PFSK-1 (cell line): Measurements from ENCODE around the gene RFTN1.

ENCODE experiments used
- FOXP2 ChIP-seq: optimal IDR thresholded peaks from 2 replicates; pipeline ENCODE3; 2011; ENCODE audit warnings: borderline replicate concordance, control low read depth, inconsistent platforms; ENCODE audit not compliant: insufficient read depth; ENCODE audit errors: extremely low read length, extremely low read depth
- POLR2AphosphoS5 ChIP-seq: IDR thresholded peaks from 2 replicates; pipeline ENCODE4 v1.6.1; 2012; ENCODE audit warnings: low read depth, mild to moderate bottlenecking, control low read depth, low read length, moderate library complexity
- REST ChIP-seq, 2 experiments: IDR thresholded peaks; 2 replicates each; pipeline versions ENCODE4 v1.6.1 to v1.8.0; 2011 to 2012; ENCODE audit warnings: low read depth in 2 of 2, low read length in 2 of 2, control low read depth in 1 of 2, inconsistent platforms in 1 of 2, mild to moderate bottlenecking in 1 of 2, moderate library complexity in 1 of 2; ENCODE audit not compliant: insufficient read depth in 1 of 2
- SIN3A ChIP-seq: IDR thresholded peaks from 2 replicates; pipeline ENCODE4 v1.6.1; 2012; ENCODE audit warnings: mild to moderate bottlenecking, low read length, moderate library complexity, borderline replicate concordance; ENCODE audit not compliant: insufficient read depth
- TAF1 ChIP-seq: IDR thresholded peaks from 2 replicates; pipeline ENCODE4 v1.6.1; 2012; ENCODE audit warnings: low read length, control low read depth, borderline replicate concordance; ENCODE audit not compliant: insufficient read depth

RFTN1 gene

GRCh38 chr3:16482770-16483531 lies 30.5 kb downstream of the RFTN1 start:
- no peak for TF ChIP-seq POLR2AphosphoS5
- no peak for TF ChIP-seq SIN3A
- TF ChIP-seq FOXP2: no peak
- no peak for TF ChIP-seq REST (IDR thresholded peaks at IDR 0.05; ENCODE audit: insufficient read depth in 1 of 2, low read depth in 2 of 2, low read length in 2 of 2)
- no peak for TF ChIP-seq TAF1

- TF ChIP-seq FOXP2: no peak
- no peak for TF ChIP-seq TAF1
These were observed 31.2 kb downstream of the RFTN1 start for GRCh38 chr3:16482194-16482769.

GRCh38 chr3:16481546-16481897 lies 32.0 kb downstream of the RFTN1 start:
- no peak for TF ChIP-seq TAF1
- TF ChIP-seq REST (IDR thresholded peaks at IDR 0.05; ENCODE audit: insufficient read depth in 1 of 2, low read depth in 2 of 2, low read length in 2 of 2): no peak
- no peak for TF ChIP-seq FOXP2
- TF ChIP-seq POLR2AphosphoS5: no peak
- no peak for TF ChIP-seq SIN3A

- no peak for TF ChIP-seq FOXP2
- TF ChIP-seq REST (IDR thresholded peaks at IDR 0.05; ENCODE audit: insufficient read depth in 1 of 2, low read depth in 2 of 2, low read length in 2 of 2): no peak
- no peak for TF ChIP-seq SIN3A
- TF ChIP-seq TAF1: no peak
- TF ChIP-seq POLR2AphosphoS5: no peak
These were observed 32.5 kb downstream of the RFTN1 start for GRCh38 chr3:16480861-16481545.

DNA sequence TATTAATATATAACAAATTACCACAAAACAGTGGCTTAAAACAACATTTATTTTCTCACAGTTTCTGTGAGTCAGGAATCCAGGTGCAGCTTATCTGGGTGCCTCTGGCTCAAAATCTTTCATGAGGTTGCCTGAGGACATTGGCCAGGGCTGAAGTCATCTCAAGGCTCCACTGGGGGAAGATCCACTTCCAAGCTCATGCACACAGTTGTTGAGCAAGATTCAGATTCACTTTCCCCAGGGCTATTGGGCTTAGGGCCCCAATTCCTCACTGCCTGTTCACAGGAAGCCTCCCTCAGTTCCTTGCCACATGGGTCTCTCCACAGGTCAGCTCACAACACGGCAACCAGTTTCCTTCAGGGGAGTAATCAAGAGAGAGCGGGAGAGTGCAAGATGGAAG lies 35.0 kb downstream of the RFTN1 start:
- no peak for TF ChIP-seq FOXP2
- TF ChIP-seq TAF1: no peak
- TF ChIP-seq REST (IDR thresholded peaks at IDR 0.05; ENCODE audit: insufficient read depth in 1 of 2, low read depth in 2 of 2, low read length in 2 of 2): no peak
- TF ChIP-seq POLR2AphosphoS5: no peak
- TF ChIP-seq SIN3A: no peak
